Ascending aorta (tissue), 2 donors: Measurements from ENCODE around the gene CPNE4. TPM values are rescaled to one million over a fixed set of nuclear protein-coding genes. Genes with fewer than 3 reads are reported as not detected.

Experiments
- DNase-seq, 2 donors: peaks; one replicate each; pipeline ENCODE4 v3.0.0-alpha.2; 2019; ENCODE audit warnings: low spot score in 2 of 2
- H3K27ac ChIP-seq, 2 donors: fragments of 200-600 bp; sonication (generic); one replicate each; pipeline ENCODE4 v1.5.1; 2016 to 2017; ENCODE audit warnings: mild to moderate bottlenecking in 1 of 2
- H3K27me3 ChIP-seq: fragments of 200-600 bp; sonication (generic); one replicate; pipeline ENCODE4 v1.5.1; 2017
- H3K36me3 ChIP-seq, 2 donors: fragments of 200-600 bp; sonication (generic); one replicate each; pipeline ENCODE4 v1.5.1; 2016
- H3K4me1 ChIP-seq, 2 donors: fragments of 200-600 bp; sonication (generic); one replicate each; pipeline ENCODE4 v1.5.1; 2016 to 2017; ENCODE audit warnings: mild to moderate bottlenecking in 1 of 2
- H3K4me3 ChIP-seq, 2 donors: fragments of 200-600 bp; sonication (generic); one replicate each; pipeline ENCODE4 v1.5.1; 2016 to 2017; ENCODE audit warnings: mild to moderate bottlenecking in 1 of 2
- H3K9me3 ChIP-seq, 2 donors: fragments of 200-600 bp; sonication (generic); one replicate each; pipeline ENCODE4 v1.5.1; 2016
- intact Hi-C: fragments of 100-400 bp; cut with DNase I; formaldehyde crosslinking; loops from one replicate; pipeline ENCODE4 v1.15.1; 2023
- total RNA-seq: library from RNA; depleted of rRNA; stranded (reverse); fragments of >200 nt; gene quantifications from one replicate; pipeline ENCODE4 v1.1.0, GENCODE V29; 2016
- TF ChIP-seq, protein P1 (sequence below), 3 experiments: fragments of 200-600 bp in 2 of 3; fragments of 450-650 bp in 1 of 3; sonication (generic) in 2 of 3; IDR thresholded peaks; one replicate each; pipeline ENCODE4 v1.5.1; 2016 to 2019; ENCODE audit warnings: antibody characterized with exemption in 3 of 3, mild to moderate bottlenecking in 1 of 3, moderate library complexity in 1 of 3

Gene CPNE4
- total RNA-seq, 1 donor from 2014 or later: not detected

- Histone ChIP-seq H3K4me1 (no peaks in the 10 kb centered on the region), H3K36me3 (no peaks in the 10 kb centered on the region), H3K4me3 (no peak overlapping the region), H3K27me3 (no peaks in the 10 kb centered on the region), H3K27ac (no peak overlapping the region), H3K9me3 (no peaks in the 10 kb centered on the region)
- intact Hi-C loops: no loop called here
- TF ChIP-seq, protein P1, sequence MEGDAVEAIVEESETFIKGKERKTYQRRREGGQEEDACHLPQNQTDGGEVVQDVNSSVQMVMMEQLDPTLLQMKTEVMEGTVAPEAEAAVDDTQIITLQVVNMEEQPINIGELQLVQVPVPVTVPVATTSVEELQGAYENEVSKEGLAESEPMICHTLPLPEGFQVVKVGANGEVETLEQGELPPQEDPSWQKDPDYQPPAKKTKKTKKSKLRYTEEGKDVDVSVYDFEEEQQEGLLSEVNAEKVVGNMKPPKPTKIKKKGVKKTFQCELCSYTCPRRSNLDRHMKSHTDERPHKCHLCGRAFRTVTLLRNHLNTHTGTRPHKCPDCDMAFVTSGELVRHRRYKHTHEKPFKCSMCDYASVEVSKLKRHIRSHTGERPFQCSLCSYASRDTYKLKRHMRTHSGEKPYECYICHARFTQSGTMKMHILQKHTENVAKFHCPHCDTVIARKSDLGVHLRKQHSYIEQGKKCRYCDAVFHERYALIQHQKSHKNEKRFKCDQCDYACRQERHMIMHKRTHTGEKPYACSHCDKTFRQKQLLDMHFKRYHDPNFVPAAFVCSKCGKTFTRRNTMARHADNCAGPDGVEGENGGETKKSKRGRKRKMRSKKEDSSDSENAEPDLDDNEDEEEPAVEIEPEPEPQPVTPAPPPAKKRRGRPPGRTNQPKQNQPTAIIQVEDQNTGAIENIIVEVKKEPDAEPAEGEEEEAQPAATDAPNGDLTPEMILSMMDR (IDR thresholded peaks at IDR 0.05): no peak
- no peak for DNase-seq
Measured at GRCh38 chr3:131540143-131540542, 494.7 kb downstream of the CPNE4 start.

GRCh38 chr3:131538968-131539367 lies 495.8 kb downstream of the CPNE4 start:
- Histone ChIP-seq H3K27me3 (no peaks in the 10 kb centered on the region), H3K27ac (no peak overlapping the region), H3K9me3 (no peaks in the 10 kb centered on the region), H3K4me3 (no peak overlapping the region), H3K4me1 (no peaks in the 10 kb centered on the region), H3K36me3 (no peaks in the 10 kb centered on the region)
- DNase-seq: no peak
- intact Hi-C loops: no loop called here
- TF ChIP-seq, protein P1 (IDR thresholded peaks at IDR 0.05): no peak

GRCh38 chr3:131537531-131537930 lies 497.3 kb downstream of the CPNE4 start:
- H3K9me3 ChIP-seq: no peaks in the 10 kb centered on the region
- TF ChIP-seq, protein P1 (IDR thresholded peaks at IDR 0.05): no peak
- H3K4me3 ChIP-seq: no peak overlapping the region
- H3K27me3 ChIP-seq: no peaks in the 10 kb centered on the region
- no peaks in the 10 kb centered on the region for H3K4me1 ChIP-seq
- DNase-seq: no peak
- H3K36me3 ChIP-seq: no peaks in the 10 kb centered on the region
- H3K27ac ChIP-seq: no peak overlapping the region
- intact Hi-C loops: no loop called here

DNA sequence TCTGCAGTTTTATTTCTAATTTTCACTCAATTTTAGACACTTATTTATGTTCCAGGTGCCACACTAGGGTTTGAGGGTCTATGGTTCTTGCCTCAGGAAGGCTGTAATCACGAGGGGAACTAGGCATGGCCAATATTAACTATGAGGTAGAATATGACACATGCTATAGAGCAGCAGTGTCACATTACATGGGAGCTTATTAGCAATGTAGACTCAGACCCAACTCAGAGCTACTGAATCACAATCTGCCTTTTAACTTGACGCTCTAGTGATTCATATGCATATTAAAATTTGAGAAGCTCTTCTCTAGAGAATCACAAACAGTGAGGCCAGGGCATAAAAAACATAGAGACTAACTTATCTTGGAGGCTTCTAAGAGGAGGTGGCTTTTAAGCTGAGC lies 499.2 kb downstream of the CPNE4 start:
- Histone ChIP-seq H3K27me3 (no peaks in the 10 kb centered on the region), H3K9me3 (no peaks in the 10 kb centered on the region), H3K36me3 (no peaks in the 10 kb centered on the region), H3K4me1 (no peaks in the 10 kb centered on the region), H3K27ac (no peak overlapping the region), H3K4me3 (no peak overlapping the region)
- no peak for DNase-seq
- TF ChIP-seq, protein P1 (IDR thresholded peaks at IDR 0.05): no peak
- intact Hi-C loops: no loop called here

GRCh38 chr3:131535131-131535530 lies 499.7 kb downstream of the CPNE4 start:
- Histone ChIP-seq H3K9me3 (no peaks in the 10 kb centered on the region), H3K4me1 (no peaks in the 10 kb centered on the region), H3K4me3 (no peak overlapping the region), H3K27me3 (no peaks in the 10 kb centered on the region), H3K36me3 (no peaks in the 10 kb centered on the region), H3K27ac (no peak overlapping the region)
- no peak for DNase-seq
- TF ChIP-seq, protein P1 (IDR thresholded peaks at IDR 0.05): no peak
- intact Hi-C loops: no loop called here

GRCh38 chr3:131532645-131533044 lies 502.2 kb downstream of the CPNE4 start:
- Histone ChIP-seq H3K4me3 (no peak overlapping the region), H3K36me3 (no peaks in the 10 kb centered on the region), H3K9me3 (no peaks in the 10 kb centered on the region), H3K4me1 (no peaks in the 10 kb centered on the region), H3K27me3 (no peaks in the 10 kb centered on the region), H3K27ac (no peak overlapping the region)
- DNase-seq: no peak
- TF ChIP-seq, protein P1 (IDR thresholded peaks at IDR 0.05): no peak
- intact Hi-C loops: no loop called here
